K562 (cell line): Measurements from ENCODE around the gene GMNN.

Source experiments
- EHMT2 ChIP-seq: fragments of 450-650 bp; IDR thresholded peaks from 2 replicates; pipeline ENCODE4 v1.6.1; 2018; ENCODE audit warnings: antibody characterized with exemption
- FIP1L1 ChIP-seq: fragments of 200-400 bp; formaldehyde crosslinking; IDR thresholded peaks from 2 replicates; pipeline ENCODE4 v1.6.1; 2018; ENCODE audit warnings: mild to moderate bottlenecking, low read depth, low read length; ENCODE audit not compliant: poor library complexity, severe bottlenecking
- HMG20A ChIP-seq: fragments of 450-650 bp; formaldehyde crosslinking; conservative IDR thresholded peaks from 2 replicates; pipeline ENCODE4 v1.4.0; 2020; ENCODE audit warnings: mild to moderate bottlenecking, mixed read lengths
- MCM3 ChIP-seq: fragments of 450-650 bp; IDR thresholded peaks from 2 replicates; pipeline ENCODE4 v1.6.1; 2016
- SREBF2 ChIP-seq: sonication (generic); formaldehyde crosslinking; IDR thresholded peaks from 2 replicates; pipeline ENCODE4 v1.4.0; 2020; ENCODE audit warnings: mild to moderate bottlenecking, missing genetic modification reagents
- ZBTB26 ChIP-seq: fragments of 450-650 bp; formaldehyde crosslinking; IDR thresholded peaks from 2 replicates; pipeline ENCODE4 v1.4.0; 2022; ENCODE audit warnings: missing genetic modification characterization
- ZNF609 ChIP-seq: sonication (generic); formaldehyde crosslinking; IDR thresholded peaks from 2 replicates; pipeline ENCODE4 v1.8.1; 2023; ENCODE audit warnings: missing genetic modification reagents, mild to moderate bottlenecking, borderline replicate concordance

GRCh38 chr6:24821860-24822444 is 47.2 kb downstream of the GMNN start:
- TF ChIP-seq ZBTB26 (CRISPR knock-in tag), result no peak
- no peak for TF ChIP-seq FIP1L1
- no peak for TF ChIP-seq HMG20A (CRISPR knock-in tag)
- no peak for TF ChIP-seq SREBF2
- TF ChIP-seq MCM3, result no peak
- no peak for TF ChIP-seq EHMT2
- no peak for TF ChIP-seq ZNF609 (CRISPR knock-in tag)
